Fibroblast of villous mesenchyme (primary cell): ENCODE measurements around the gene IL25. TPM values are rescaled to one million over a fixed set of nuclear protein-coding genes. Genes with fewer than 3 reads are reported as not detected.
"Not testable (repeated sequence)": the region's sequence is repeated elsewhere in the genome, so short reads cannot be mapped to it uniquely, and the experiment has no call there.

Experiments
- DNase-seq: peaks from one replicate; pipeline ENCODE4 v3.0.0-alpha.2; 2010; ENCODE audit warnings: low read depth
- H3K4me3 ChIP-seq: 2 replicates; pipeline ENCODE4 v1.5.1; 2011; ENCODE audit warnings: low read depth, mild to moderate bottlenecking, low read length
- total RNA-seq: library from RNA; depleted of rRNA; stranded (reverse); fragments of >200 nt; gene quantifications from 2 replicates; pipeline ENCODE4 v1.2.3, GENCODE V29; 2012
- TF ChIP-seq, protein P1 (sequence below): IDR thresholded peaks from 2 replicates; pipeline ENCODE4 v1.5.1; 2012; ENCODE audit warnings: low read depth, mild to moderate bottlenecking, low read length; ENCODE audit not compliant: insufficient read depth

IL25 gene
- total RNA-seq, 1 donor: not detected

DNA sequence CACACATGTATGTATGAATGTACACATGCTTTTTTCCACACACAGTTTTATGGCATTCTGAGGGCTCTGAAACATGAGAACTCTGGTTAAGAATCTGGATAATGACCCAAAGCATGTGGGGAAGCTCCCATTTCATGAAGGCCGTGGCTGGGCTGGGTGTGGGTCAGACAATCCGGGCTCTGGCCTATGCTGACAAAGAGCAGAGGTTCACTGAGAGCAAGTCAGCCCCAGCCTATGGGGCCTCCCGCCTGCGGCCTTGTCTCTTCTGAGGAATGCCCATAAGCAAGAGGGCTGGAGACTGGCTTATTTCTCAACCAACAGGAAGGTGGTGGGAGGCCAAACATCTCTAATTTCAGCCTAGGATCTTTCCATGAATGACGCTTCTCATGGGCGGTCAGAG, 27.0 kb downstream of the IL25 start:
- no peak overlapping the region for H3K4me3 ChIP-seq
- TF ChIP-seq, protein P1, sequence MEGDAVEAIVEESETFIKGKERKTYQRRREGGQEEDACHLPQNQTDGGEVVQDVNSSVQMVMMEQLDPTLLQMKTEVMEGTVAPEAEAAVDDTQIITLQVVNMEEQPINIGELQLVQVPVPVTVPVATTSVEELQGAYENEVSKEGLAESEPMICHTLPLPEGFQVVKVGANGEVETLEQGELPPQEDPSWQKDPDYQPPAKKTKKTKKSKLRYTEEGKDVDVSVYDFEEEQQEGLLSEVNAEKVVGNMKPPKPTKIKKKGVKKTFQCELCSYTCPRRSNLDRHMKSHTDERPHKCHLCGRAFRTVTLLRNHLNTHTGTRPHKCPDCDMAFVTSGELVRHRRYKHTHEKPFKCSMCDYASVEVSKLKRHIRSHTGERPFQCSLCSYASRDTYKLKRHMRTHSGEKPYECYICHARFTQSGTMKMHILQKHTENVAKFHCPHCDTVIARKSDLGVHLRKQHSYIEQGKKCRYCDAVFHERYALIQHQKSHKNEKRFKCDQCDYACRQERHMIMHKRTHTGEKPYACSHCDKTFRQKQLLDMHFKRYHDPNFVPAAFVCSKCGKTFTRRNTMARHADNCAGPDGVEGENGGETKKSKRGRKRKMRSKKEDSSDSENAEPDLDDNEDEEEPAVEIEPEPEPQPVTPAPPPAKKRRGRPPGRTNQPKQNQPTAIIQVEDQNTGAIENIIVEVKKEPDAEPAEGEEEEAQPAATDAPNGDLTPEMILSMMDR: no peak
- peak; percentile 10 for DNase-seq

- not testable (repeated sequence) for H3K4me3 ChIP-seq, DNase-seq
Observed at GRCh38 chr14:23400496-23401149, 28.0 kb downstream of the IL25 start.

- H3K4me3 ChIP-seq: no peak overlapping the region
- TF ChIP-seq, protein P1: no peak
- no peak for DNase-seq
Observed at GRCh38 chr14:23401291-23401690, 28.7 kb downstream of the IL25 start.

DNA sequence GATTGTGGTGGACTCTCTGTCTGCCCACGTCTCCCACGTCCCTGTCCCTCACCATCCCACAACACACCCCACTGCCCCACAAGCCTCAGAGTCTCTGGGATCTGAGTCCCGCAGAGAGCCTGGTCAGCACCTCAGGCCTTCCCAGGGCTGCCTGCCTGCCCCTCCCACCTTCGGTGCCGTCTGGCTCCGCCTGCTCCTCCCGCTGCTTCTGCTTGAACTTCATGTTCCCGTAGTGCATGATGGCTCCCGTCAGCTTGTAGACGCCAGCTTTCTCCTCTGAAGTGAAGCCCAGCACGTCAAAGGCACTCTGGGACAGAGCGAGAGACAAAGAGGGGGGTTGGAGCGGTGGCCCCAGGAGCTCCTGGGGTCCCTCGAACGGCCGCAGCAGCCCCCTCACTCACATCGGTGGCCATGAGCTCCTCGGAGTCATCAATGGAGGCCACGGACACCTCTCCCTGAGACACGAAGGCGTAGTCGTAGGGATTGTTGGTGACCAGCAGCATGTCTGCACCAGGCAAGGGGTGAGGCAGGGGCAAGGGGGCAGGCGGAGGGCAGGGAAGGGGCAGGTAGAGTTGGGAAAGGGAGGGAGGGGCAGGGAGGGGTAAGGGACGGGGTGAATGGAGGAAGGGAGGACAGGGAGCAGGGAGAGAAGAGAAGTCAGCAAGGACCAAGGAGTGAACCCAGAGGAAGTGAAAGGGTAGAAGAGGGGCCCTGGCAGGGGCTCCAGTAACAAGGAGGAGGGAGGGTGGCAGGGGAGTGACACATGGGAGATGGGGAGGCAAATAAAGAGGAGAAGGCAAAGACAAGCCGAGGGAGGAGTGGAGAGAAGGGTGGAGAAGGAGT, 29.9 kb downstream of the IL25 start:
- TF ChIP-seq, protein P1: no peak
- H3K4me3 ChIP-seq: no peak overlapping the region
- no peak for DNase-seq

DNA sequence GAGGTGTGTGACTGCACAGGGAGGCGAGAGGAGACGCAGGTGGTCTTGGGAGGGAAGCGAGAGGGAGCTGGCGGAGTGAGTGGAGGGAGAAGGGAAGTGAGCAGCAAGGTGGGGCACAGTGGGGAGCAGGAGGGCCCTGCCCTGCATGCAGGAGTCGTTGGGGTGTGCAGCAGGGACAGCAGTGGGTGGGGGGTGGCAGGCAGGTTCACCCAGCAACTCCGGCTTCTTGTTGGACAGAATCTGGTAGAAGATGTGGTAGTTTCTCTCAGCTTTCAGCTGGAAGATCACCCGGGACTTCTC, 30.5 kb downstream of the IL25 start:
- TF ChIP-seq, protein P1: no peak
- DNase-seq: no peak
- H3K4me3 ChIP-seq: no peak overlapping the region

DNA sequence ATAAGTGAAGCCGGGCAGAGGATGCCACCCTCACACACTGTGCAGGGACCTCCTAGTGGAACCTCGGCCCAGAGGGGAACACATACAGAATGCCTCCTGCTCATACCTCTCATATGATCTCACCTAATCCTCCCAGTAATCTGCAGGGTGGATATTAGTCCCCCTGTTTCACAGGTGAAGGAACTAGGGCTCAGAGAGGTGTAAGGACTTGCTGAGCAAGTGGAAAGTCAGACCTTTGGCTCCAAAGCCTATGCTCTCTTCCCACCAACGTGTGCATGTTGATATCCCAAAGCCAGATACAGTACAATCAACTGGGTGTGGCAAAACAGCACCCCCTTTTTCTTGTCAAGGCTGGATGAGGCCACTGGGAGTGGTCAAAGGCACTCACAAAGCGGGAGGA, 31.3 kb downstream of the IL25 start:
- TF ChIP-seq, protein P1: no peak
- no peak for DNase-seq
- H3K4me3 ChIP-seq: no peak overlapping the region

- H3K4me3 ChIP-seq: no peak overlapping the region
- TF ChIP-seq, protein P1: no peak
- no peak for DNase-seq
Observed at GRCh38 chr14:23404331-23404900, 31.8 kb downstream of the IL25 start.
